NCI-H748 (cell line): ENCODE data around the gene HJURP.
A peak's percentile ranks its signal among the peaks of the same experiment; 100 is the strongest.

Source experiments
- DNase-seq: peaks from one replicate; lab custom pipeline; 2025; ENCODE audit not compliant: unreplicated experiment; lab: John Stamatoyannopoulos, UW

The HJURP gene

GRCh38 chr2:233849607-233850271 is 4.6 kb downstream of the HJURP start:
- no peak for DNase-seq

DNA sequence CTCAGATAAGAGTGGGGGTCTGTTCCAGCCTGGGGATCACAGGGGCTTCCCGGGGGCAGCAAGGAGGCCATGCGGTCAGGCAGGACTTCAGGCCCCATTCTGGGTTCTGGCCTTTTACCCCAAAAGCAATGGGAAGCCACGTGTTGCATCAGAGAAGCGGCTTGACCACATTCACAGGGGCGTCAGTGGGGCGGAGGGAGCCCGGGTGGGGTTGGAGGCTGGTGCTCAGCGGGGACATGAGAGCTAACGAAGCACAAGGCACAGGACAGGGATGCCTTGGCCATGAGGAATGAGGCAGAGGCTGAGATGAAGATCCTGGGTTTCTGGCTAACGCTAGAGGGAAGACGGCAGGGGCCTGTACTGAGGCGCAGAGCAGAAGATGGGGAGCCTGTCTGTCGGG is 6.1 kb downstream of the HJURP start:
- DNase-seq, result no peak

DNA sequence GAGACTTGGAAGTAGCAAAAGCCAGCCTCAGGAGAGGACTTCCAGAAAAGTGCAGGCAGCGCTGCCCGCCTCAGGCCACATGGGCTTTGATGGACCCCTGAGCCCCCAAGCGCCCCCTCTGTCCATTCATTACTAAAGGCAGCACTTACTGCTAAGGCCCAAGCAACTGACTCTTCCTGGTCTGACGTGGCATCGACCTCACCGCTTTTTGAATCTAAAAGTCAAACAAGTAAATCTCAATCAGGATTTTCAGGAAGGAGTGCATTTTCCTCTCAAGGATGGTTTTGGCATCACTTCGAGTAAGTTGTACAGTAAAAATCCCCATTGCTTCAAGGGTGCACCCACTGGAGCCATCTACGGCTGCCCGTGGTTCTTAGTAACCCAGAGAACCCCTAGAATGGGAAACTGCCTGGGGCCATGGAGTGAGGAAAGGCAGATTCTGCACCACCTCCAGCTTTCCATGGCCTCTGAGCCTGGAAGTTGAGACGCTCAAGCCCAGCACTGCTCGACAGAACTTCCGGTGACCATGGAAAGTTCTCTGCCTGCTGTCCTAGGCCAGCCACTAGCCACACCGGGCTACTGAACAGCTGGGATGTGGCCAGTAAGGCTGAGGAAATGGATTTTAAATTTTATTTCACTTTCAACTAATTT is 7.0 kb downstream of the HJURP start:
- DNase-seq, result no peak

DNA sequence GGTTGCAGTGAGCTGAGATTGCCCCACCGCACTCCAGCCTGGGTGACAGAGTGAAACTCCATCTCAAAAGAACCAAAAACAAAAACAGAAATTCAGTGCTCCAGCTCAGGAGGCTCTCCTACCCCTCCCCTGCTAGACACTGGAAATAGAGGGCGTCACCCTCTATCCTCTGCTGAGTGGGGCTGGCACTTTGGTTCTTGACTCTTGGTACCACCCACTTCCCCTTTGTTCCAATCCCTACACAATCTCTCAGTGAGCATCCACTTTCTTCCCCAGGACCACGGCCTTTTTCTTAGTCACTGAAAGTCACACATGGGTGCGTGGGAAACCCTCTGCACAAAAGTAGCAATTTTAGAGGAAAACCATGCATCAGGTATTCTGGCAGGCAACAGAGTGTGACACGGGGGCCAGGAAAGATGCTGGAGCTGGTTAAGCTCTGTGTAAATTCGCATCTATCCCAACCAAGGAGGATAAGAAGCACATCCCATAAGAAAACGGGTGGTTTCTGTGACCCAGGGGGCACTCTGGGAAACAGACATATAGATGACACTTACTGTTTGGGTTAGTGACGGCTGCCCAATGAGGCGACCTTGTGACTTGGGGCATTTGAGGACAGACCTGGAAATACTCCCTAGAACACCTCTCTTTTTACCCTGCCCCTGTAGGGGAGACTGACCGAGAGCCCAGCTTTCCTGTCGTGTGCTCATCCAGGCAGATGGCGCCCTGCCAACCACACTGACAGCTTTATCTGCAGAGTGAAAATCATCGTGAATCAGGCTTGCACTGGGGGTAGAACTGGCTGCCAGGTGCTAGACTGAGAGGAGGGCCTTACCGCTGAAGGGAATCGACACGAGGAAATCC is 7.7 kb downstream of the HJURP start:
- no peak for DNase-seq

DNA sequence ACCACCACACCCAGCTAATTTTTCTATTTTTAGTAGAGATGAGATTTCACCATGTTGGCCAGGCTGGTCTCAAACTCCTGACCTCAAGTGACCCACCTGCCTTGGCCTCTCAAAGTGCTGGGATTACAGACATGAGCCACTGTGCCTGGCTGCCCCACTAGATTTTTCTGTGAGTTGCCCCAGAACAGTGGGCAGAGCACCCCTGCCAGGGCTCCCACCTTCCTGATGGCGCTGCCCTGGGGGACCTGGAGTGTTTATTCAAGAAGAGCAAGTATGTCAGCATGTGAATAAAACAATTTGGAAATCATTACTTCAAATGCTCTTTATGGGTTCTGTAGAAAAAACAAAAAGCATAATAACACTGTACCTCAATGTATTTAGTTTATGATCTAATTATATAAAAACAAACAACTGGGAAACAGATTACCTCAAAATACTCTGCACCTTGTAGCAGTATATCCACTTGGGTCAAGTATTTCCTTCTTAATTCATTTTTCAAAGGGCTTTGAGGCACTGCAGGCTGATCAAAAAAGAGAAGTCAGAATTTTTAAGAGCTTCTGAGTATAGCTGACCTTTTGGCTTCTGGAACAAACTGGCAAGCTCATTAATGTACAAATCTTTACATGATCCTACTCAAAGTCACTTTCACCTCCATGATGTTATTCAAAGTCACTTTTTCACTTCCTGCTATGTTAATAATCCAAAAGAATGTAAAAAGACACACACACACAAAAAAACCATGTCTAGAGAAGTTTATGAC is 8.9 kb downstream of the HJURP start:
- no peak for DNase-seq

GRCh38 chr2:233844836-233845235 is 9.5 kb downstream of the HJURP start:
- DNase-seq, result no peak

DNA sequence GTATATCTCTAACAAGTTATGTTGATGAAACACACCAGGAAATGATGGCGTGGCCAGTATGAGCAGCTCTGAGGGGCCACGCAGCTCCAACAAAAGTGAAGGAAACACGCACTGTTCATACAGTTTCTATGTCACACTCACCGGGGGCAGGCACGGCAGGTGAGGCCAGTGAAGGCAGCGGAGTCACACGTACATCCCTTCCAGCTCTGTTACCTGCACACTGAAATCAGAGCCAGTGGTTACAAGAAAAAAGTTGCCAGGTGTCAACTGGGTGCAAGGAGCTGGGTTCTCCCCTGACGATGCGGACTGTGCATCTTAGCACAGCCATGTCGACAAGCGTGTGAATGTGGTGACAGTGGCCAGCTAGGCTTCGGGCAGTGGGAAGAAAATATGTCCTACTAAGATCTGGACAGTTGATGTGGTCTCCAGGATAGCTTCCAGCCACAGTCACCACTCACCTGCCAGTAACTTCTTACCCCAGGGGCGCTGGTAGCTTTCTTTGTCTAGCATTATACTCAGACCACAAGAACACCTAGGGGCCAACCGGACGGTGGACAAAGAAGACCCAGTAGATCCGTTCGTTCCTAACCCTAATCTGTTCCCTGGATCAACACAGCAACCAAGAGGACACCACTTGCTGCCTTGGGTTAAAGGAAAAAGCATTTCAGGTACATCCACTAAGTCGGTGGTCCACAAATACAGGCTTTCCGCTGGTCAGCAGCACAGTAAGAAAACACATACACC is 10.1 kb downstream of the HJURP start:
- DNase-seq, result no peak

DNA sequence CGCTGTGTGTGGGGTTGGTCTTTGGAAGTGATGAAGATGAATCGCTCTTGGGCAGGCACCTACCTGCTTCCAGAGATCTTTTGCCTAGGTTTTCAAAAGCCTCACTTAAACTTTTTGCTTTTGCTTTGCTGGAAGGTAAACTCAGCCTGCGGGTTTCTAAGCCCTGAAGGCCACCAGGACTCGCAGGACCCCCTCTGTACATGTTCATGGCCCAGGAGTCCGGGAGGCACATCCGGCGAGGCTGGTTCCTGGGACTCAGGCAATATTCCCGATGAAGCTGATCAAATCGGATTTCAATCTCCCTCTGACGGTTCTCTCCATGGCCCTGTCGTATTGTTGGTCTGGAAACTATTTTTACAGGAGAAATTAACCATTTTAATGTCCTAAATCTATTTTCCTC is 13.2 kb downstream of the HJURP start:
- no peak for DNase-seq

- DNase-seq, result no peak
Measured at GRCh38 chr2:233840520-233840919, 13.8 kb downstream of the HJURP start.

DNA sequence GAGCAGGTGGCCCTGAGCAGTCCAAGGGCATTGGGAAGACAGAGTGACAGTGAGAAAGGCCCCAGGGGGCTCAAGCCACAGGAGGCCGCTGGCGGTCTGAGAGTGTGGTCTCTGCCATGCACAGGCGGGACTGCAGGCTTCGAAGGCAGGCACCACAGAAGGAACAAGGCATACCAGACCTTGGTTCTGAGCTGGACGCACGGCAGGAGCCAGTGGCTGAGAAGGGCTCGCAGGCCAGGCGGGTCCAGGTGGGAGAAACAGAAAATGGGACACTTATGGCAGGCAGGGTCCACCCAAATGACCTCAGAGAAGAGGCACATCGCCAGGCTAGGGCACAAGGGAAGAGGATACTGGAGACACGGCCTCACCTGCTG is 14.9 kb downstream of the HJURP start:
- no peak for DNase-seq

DNA sequence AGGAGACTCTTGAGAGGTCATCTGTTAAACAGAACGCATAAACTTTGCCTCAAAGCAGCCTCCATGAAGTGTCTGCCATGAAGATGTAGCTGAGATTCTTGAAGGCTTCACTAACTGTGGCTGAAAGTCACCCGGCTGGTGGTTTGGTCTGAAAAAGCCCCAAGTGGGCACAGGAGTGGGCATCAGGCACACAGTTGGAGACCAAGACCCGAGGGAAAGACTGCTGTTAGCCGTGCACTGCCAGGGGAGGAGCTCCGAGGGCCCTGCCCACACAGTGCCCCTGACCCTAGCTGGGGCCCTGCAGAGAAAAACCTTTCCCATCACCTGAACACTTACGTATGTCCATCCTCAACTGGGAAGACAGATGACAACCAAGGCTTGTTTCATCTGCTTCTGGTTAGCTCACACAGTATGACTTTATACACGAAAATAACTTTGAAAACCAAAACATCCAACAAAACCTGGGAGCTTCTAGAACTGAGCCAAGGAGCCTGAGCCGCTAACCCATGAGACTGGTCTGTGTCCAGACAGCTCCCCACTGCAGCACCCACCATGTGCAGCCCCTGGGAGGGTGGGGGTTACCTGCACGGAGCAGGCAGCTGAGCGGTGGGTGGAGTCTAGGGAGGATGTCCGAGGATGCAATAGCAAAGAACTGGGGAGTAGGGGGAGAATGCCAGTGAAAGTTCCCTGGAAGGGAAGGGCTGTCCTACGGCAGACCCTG is 15.4 kb downstream of the HJURP start:
- DNase-seq, result no peak

- no peak for DNase-seq
Measured at GRCh38 chr2:233838251-233838650, 16.1 kb downstream of the HJURP start.

DNA sequence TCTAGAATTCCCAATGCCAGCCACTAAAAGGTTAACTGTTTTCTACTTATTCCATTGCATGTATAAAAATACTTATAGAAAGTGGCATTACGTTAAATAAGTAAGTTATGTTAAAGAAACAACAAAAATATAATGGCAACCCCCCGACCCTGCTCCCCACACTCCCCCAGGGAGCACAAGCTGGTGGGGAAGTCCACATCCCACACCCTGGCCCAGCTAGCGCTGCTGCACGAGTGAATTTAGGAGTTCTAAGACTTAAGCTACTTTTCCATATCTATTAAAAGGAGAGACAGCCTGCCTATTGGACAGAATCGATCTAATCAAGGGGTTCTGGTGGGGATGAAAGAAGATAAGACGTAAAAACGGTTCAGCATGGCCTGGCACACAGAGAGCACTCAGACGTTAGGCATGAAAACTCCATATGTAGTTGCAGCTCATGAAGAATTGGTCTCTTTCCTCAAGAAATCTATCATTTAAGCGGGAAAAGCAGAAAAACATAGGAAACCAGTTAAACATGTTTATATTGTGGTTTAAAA is 16.6 kb downstream of the HJURP start:
- DNase-seq, result no peak

DNA sequence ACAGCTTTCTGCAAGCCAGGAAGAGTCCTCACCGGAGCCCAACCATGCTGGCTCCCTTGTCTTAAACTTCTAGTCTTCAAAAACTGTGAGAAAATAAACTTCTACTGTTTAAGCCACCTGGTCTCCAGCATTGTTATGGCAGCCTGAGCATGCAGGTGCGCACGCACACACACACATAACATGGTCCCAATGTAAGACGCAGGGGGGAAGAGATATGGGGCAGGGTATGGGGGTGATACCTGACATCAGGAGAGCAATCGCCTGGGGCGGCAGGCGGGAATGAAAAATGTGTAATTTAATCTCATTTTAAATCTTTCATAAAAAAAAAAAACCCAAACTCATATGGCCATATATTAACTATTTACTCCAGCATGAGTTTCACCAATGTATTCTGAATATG is 18.0 kb downstream of the HJURP start:
- DNase-seq, result no peak

GRCh38 chr2:233835230-233836186 is 18.8 kb downstream of the HJURP start:
- DNase-seq, result no peak

DNA sequence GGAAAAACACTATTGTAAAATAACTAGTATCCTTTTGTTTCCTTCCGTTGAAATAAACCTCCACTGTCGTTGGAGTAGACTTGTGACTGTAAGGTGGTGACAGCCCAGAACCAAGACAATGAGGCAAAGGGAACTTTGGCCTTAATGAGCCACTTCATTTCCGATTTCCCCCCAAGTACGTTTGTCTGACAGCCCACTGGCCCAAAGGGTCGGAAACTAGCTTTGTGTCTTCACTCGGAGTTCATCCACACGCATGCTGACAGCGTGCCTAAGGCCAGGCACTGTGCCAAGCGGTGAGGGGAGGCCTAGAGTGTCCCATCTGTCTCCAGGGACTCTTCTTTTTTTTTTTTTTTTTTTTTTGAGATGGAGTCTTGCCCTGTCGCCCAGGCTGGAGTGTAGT is 21.0 kb downstream of the HJURP start:
- DNase-seq, result no peak

- DNase-seq, result peak; percentile 62
Measured at GRCh38 chr2:233832869-233833311, 21.4 kb downstream of the HJURP start.

GRCh38 chr2:233832414-233832813 is 21.9 kb downstream of the HJURP start:
- no peak for DNase-seq

DNA sequence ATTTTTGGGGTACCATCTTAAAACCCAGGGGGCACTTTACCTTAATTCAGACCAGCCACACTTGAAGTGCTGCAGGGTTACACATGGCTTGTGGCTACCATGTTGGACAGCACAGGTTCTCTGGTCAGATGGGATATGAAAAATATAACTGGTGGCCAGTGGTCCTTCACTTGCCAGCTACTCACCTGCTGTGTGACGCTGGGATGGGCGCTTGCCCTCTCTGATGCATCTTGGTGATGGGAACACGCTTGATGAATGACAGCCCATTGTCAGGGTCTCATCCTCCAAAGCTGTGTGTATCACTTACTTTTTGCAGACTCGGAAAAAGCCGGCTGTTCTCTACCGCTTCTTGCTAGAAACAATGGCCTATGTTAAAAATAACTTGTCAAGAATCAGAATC is 22.5 kb downstream of the HJURP start:
- no peak for DNase-seq
